NB4 (cell line): ENCODE measurements around the gene SVOP.

ENCODE experiments used
- MYC ChIP-seq: IDR thresholded peaks from 2 replicates; pipeline ENCODE4 v1.6.1; 2011; ENCODE audit warnings: low read depth, low read length
- POLR2A ChIP-seq: IDR thresholded peaks from 2 replicates; pipeline ENCODE4 v1.6.1; 2011; ENCODE audit warnings: mild to moderate bottlenecking; ENCODE audit not compliant: insufficient read length; ENCODE audit errors: extremely low read depth
- TF ChIP-seq, protein P1 (sequence below): IDR thresholded peaks from one replicate; pipeline ENCODE4 v1.5.1; 2012; ENCODE audit warnings: low read depth, low read length
- TF ChIP-seq, protein P2 (sequence below): IDR thresholded peaks from 2 replicates; pipeline ENCODE4 v1.6.1; 2011; ENCODE audit warnings: low read depth, low read length

DNA sequence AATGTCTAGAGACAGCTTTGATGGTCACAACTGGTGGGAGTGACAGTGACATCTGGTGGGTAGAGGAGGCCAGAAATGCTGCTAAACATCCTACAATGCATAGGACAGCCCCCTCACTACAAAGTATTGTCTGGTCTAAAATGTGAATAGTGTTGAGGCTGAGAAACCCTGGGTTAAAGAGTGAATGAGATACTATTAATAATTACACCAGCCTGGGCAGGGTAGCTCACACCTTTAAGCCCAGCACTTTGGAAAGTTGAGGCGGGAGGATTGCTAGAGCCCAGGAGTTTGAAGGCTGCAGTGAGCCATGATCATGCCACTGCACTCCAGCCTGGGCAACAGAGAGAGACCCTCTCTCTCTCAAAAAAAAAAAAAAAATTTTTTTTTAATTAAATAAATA, 11.1 kb downstream of the SVOP start:
- TF ChIP-seq, protein P1, sequence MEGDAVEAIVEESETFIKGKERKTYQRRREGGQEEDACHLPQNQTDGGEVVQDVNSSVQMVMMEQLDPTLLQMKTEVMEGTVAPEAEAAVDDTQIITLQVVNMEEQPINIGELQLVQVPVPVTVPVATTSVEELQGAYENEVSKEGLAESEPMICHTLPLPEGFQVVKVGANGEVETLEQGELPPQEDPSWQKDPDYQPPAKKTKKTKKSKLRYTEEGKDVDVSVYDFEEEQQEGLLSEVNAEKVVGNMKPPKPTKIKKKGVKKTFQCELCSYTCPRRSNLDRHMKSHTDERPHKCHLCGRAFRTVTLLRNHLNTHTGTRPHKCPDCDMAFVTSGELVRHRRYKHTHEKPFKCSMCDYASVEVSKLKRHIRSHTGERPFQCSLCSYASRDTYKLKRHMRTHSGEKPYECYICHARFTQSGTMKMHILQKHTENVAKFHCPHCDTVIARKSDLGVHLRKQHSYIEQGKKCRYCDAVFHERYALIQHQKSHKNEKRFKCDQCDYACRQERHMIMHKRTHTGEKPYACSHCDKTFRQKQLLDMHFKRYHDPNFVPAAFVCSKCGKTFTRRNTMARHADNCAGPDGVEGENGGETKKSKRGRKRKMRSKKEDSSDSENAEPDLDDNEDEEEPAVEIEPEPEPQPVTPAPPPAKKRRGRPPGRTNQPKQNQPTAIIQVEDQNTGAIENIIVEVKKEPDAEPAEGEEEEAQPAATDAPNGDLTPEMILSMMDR: no peak
- TF ChIP-seq, protein P2, sequence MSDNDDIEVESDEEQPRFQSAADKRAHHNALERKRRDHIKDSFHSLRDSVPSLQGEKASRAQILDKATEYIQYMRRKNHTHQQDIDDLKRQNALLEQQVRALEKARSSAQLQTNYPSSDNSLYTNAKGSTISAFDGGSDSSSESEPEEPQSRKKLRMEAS: no peak
- TF ChIP-seq MYC (no peak), POLR2A (no peak)
